ENCODE measurements around the gene PTEN.
"Not testable (repeated sequence)": the region's sequence is repeated elsewhere in the genome, so short reads cannot be mapped to it uniquely, and the experiment has no call there.

The PTEN gene

GRCh38 chr10:87863053-87863943 lies at the start of gene PTEN, which contains the start of gene KLLN:
Gene PTEN, plus strand, starts transcription at chr10:87863625. Its CDS starts 845 bp downstream, at chr10:87864470.
Gene KLLN, minus strand, starts transcription at chr10:87863533. Its CDS starts 1,046 bp downstream, at chr10:87862487.
- Mint-ChIP-seq H3K27ac (peak within 1 kb of the TSS; percentile 96), H3K27me3 (no peaks in the 10 kb centered on the region), H3K36me3 (peaks cover 5% of the 10 kb centered on the region), H3K4me1 (peaks cover 41% of the 10 kb centered on the region), H3K4me3 (peak within 1 kb of the TSS; percentile 97), H3K9me3 (no peaks in the 10 kb centered on the region)

GRCh38 chr10:87816163-87816897 lies 47.1 kb upstream of the PTEN start:
- Mint-ChIP-seq H3K9me3 (no peaks in the 10 kb centered on the region), H3K27me3 (no peaks in the 10 kb centered on the region), H3K4me1 (peaks cover 57% of the 10 kb centered on the region), H3K4me3 (peak overlapping the region; percentile 95), H3K36me3 (peaks cover 12% of the 10 kb centered on the region), H3K27ac (peak overlapping the region; percentile 46)

GRCh38 chr10:87816898-87817608 lies 46.4 kb upstream of the PTEN start:
- Mint-ChIP-seq H3K27me3 (no peaks in the 10 kb centered on the region), H3K4me3 (peak overlapping the region; percentile 95), H3K27ac (peak overlapping the region; percentile 96), H3K9me3 (no peaks in the 10 kb centered on the region), H3K36me3 (peaks cover 5% of the 10 kb centered on the region), H3K4me1 (peaks cover 50% of the 10 kb centered on the region)

GRCh38 chr10:87817609-87818504 lies 45.6 kb upstream of the PTEN start, which contains the start of gene ATAD1:
Gene ATAD1, minus strand, starts transcription at chr10:87818226. Its CDS starts 3,627 bp downstream, at chr10:87814599.
- Mint-ChIP-seq H3K27me3 (no peaks in the 10 kb centered on the region), H3K4me3 (peak within 1 kb of the TSS; percentile 95), H3K9me3 (no peaks in the 10 kb centered on the region), H3K4me1 (peaks cover 46% of the 10 kb centered on the region), H3K27ac (peak within 1 kb of the TSS; percentile 96), H3K36me3 (peaks cover 5% of the 10 kb centered on the region)

GRCh38 chr10:87818505-87819288 lies 44.7 kb upstream of the PTEN start:
- Mint-ChIP-seq H3K27ac (peak overlapping the region; percentile 96), H3K27me3 (no peaks in the 10 kb centered on the region), H3K9me3 (no peaks in the 10 kb centered on the region), H3K36me3 (peaks cover 5% of the 10 kb centered on the region), H3K4me3 (peak overlapping the region; percentile 95), H3K4me1 (peaks cover 41% of the 10 kb centered on the region)

- H3K27me3 Mint-ChIP-seq: no peaks in the 10 kb centered on the region
- peaks cover 4% of the 10 kb centered on the region for H3K36me3 Mint-ChIP-seq
- no peak overlapping the region for H3K27ac Mint-ChIP-seq
- H3K4me1 Mint-ChIP-seq: peaks cover 39% of the 10 kb centered on the region
- H3K4me3 Mint-ChIP-seq: no peak overlapping the region
- H3K9me3 Mint-ChIP-seq: no peaks in the 10 kb centered on the region
These were observed 44.2 kb upstream of the PTEN start for GRCh38 chr10:87819289-87819585.

GRCh38 chr10:87826653-87827052 lies 36.8 kb upstream of the PTEN start:
- Mint-ChIP-seq H3K9me3 (no peaks in the 10 kb centered on the region), H3K4me3 (no peak overlapping the region), H3K27me3 (no peaks in the 10 kb centered on the region), H3K36me3 (no peaks in the 10 kb centered on the region), H3K27ac (no peak overlapping the region), H3K4me1 (peaks cover 17% of the 10 kb centered on the region)

- Mint-ChIP-seq H3K4me3 (no peak overlapping the region), H3K27me3 (no peaks in the 10 kb centered on the region), H3K4me1 (peaks cover 17% of the 10 kb centered on the region), H3K27ac (no peak overlapping the region), H3K9me3 (no peaks in the 10 kb centered on the region), H3K36me3 (no peaks in the 10 kb centered on the region)
These were observed 35.7 kb upstream of the PTEN start for GRCh38 chr10:87827681-87828080.

GRCh38 chr10:87829051-87829450 lies 34.4 kb upstream of the PTEN start:
- not testable (repeated sequence) for H3K9me3 Mint-ChIP-seq, H3K27ac Mint-ChIP-seq, H3K4me3 Mint-ChIP-seq

GRCh38 chr10:87829986-87830729 lies 33.3 kb upstream of the PTEN start:
- no peak overlapping the region for H3K27ac Mint-ChIP-seq
- H3K9me3 Mint-ChIP-seq: no peaks in the 10 kb centered on the region
- peaks cover 17% of the 10 kb centered on the region for H3K4me1 Mint-ChIP-seq
- H3K4me3 Mint-ChIP-seq: no peak overlapping the region
- H3K36me3 Mint-ChIP-seq: no peaks in the 10 kb centered on the region
- no peaks in the 10 kb centered on the region for H3K27me3 Mint-ChIP-seq

More at GRCh38 chr10:87829051-87829450, 34.4 kb upstream of the PTEN start:
- not testable (repeated sequence) for H3K27me3 Mint-ChIP-seq, H3K36me3 Mint-ChIP-seq
- H3K4me1 Mint-ChIP-seq: peaks cover 17% of the 10 kb centered on the region

- peaks cover 10% of the 10 kb centered on the region for H3K36me3 Mint-ChIP-seq
- H3K9me3 Mint-ChIP-seq: peaks cover 7% of the 10 kb centered on the region
- no peaks in the 10 kb centered on the region for H3K4me1 Mint-ChIP-seq
- no peak overlapping the region for H3K27ac Mint-ChIP-seq
- H3K4me3 Mint-ChIP-seq: no peak overlapping the region
- peaks cover 1% of the 10 kb centered on the region for H3K27me3 Mint-ChIP-seq
These were observed 27.3 kb upstream of the PTEN start for GRCh38 chr10:87836098-87836497.

- Mint-ChIP-seq H3K27me3 (peaks cover 1% of the 10 kb centered on the region), H3K9me3 (peaks cover 7% of the 10 kb centered on the region), H3K4me3 (no peak overlapping the region), H3K4me1 (no peaks in the 10 kb centered on the region), H3K36me3 (peaks cover 10% of the 10 kb centered on the region), H3K27ac (no peak overlapping the region)
These were observed 26.0 kb upstream of the PTEN start for GRCh38 chr10:87837445-87837844.

- Mint-ChIP-seq H3K27me3 (peaks cover 1% of the 10 kb centered on the region), H3K9me3 (peaks cover 7% of the 10 kb centered on the region), H3K27ac (no peak overlapping the region), H3K4me1 (no peaks in the 10 kb centered on the region), H3K4me3 (no peak overlapping the region), H3K36me3 (peaks cover 10% of the 10 kb centered on the region)
These were observed 24.8 kb upstream of the PTEN start for GRCh38 chr10:87838650-87839049.
